ENCODE results near the gene ABHD12.

ABHD12 gene

GRCh38 chr20:25287631-25288290 is 102.9 kb downstream of the ABHD12 start:
- no peak for DNase-seq

DNA sequence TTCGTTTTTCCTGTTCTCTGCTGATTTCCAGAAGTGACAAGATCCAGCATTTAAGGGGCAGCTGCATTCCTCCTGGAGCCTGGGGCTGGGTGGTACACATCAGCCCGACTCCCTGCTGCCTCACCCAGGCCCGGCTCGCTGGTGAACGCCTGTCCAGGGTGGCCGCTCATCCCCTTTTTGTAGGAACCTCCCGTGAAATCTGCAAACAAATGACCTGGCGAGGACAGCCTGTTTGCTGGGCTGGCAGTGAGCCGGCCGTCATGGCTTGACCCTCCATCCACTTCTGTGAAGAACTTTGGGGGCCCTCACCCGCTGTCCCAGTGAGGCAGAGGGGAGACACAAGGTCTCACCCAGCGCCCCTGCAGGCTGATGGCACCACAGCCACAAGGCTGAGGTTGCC is 103.7 kb downstream of the ABHD12 start:
- DNase-seq: no peak

- no peak for DNase-seq
These were observed 104.5 kb downstream of the ABHD12 start for GRCh38 chr20:25285856-25286798.

DNA sequence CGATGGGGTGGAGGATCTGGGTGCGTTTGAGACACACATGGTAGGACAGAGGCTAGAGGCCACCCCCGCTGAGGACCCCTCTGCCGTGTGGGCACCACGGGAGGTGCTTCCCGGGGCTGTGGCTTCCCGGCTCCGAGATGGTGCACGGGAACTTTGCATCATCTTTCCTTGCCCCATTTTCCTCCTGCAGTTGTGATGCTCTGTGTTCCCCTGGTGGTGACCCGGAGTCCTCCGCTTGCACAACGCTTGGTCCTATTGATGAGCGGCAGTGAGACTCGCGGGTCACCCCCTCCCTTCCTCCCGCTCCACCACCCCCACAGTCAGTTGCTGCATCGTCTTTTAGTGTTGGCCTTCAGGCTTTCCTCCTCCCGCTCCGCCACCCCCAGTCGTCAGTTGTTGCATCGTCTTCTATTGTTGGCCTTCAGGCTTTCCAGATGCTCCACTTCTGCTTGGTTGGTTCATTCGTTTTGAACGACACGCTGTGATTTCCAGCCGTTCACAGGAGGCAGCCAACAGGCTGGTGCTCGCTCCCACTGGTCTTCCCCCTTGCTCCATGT is 105.5 kb downstream of the ABHD12 start:
- DNase-seq: no peak

DNA sequence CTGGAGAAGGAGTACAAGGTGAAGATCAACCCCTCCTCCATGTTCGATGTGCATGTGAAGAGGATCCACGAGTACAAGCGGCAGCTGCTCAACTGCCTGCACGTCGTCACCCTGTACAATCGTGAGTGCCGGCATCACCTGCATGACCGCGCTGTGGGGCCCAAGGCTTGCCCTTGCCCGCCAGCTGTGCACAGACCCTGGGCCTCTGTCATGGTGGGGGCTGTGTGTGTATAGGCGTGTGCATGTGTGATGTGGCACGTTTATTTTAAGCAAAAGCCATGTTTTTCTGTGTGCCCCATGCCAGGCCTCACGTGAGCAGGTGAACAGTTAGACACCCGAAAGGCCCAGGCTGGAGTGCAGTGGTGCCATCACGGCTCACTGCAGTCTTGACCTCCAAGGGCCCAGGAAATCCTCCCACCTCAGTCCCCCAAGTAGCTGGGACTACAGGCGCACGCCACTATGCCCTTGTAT is 106.5 kb downstream of the ABHD12 start:
- DNase-seq: no peak

GRCh38 chr20:25283221-25283951 is 107.2 kb downstream of the ABHD12 start:
- no peak for DNase-seq

- no peak for DNase-seq
These were observed 107.8 kb downstream of the ABHD12 start for GRCh38 chr20:25282796-25283195.

DNA sequence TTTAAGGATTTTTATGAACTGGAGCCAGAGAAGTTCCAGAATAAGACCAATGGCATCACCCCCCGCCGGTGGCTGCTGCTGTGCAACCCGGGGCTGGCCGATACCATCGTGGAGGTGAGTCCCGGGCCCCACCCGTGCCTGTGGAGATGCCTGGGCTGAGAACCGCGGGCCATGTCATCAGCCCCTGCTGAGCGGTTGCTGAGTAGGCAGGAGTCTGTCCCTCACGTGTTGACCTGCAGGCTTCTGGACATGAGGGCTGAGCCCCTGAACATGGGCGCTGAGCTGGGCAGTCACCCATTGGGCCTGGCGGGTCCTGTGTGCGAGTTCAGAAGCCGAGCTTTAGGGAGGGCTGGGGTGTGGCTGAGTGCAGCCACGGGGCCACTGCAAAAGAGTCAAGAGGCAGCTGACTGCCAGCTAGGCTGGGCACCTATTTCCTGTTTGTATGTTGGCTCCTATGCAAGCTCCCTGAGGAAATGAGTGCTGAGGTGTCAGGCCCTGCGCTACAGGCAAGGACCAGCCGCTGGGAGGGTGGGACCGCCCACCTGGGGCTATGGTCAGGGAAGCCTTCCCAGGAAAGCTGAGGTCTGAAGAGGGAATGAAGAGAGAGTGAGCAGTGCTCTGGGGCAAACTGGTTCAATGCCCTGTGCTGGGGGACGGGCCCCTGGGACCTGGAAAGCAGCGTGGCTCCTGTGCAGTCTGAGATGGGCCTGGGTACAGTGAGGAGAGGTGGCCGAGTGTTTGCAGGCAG is 108.4 kb downstream of the ABHD12 start:
- DNase-seq: no peak

DNA sequence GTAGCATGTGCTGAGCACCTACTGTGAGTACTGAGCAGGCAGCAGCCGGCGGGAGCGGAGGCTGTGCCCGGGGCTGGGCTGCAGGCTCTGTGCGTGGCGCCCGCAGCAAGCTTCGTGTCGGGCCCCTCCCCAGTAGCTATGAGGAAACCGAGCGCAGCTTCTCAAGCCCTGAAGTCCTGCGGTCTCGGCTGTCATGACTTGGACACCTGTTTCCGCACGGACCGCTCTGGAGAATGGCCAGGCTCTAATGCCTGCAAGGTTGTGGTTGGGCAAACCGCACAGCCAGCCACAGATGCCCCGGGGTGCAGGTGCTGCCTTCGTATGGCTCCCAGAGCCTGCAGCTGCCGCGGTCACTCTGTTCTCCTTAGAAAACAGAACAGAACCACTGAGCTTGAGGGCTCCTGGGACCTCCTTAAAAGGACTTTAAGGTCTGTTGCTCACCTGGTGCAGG is 109.1 kb downstream of the ABHD12 start:
- no peak for DNase-seq

DNA sequence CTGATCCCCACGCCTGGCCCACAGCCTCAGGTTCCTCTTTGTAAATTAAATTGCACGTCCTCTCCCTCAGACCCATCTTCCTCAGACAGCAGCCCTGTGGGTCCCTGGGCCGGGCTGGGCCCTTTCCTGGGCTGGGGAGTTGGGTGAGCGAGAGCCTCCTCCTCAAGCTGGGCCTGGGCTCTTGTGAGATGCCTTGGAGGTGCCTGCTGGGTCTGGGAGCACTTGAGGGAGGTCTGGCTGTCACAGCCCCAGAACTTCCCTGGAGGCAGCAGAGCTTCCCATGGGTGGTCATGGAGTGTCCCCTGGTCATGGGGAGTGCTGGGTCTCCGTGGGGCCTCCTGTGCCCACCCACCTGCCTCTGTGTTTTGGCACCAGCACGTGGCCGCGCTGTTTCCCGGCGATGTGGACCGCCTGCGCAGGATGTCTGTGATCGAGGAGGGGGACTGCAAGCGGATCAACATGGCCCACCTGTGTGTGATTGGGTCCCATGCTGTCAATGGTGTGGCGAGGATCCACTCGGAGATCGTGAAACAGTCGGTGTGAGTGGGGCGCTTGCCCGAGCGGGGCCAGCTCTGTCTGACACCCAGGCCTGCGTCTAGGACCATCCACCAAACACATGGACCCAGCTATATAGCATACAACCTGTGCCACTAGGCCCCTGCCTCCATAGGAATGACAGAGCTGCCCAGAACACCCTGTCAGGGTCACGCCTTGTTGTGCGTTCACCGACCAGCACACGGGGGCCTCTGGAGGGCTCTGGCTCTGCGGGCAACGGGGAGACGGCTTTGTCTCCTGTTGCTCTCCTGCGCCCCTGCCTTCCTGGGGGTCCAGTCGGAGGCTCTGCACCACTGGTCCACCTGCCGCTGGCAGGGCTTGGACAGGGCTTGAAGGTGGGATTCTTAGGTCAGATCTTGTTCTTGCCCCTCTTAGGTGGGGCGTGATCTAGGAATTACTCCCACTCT is 109.8 kb downstream of the ABHD12 start:
- DNase-seq: no peak

GRCh38 chr20:25280051-25280573 is 110.5 kb downstream of the ABHD12 start:
- no peak for DNase-seq

- DNase-seq: no peak
These were observed 111.2 kb downstream of the ABHD12 start for GRCh38 chr20:25279403-25279802.

- DNase-seq: no peak
These were observed 111.8 kb downstream of the ABHD12 start for GRCh38 chr20:25278636-25279361.

GRCh38 chr20:25277941-25278521 is 112.6 kb downstream of the ABHD12 start:
- DNase-seq: no peak

DNA sequence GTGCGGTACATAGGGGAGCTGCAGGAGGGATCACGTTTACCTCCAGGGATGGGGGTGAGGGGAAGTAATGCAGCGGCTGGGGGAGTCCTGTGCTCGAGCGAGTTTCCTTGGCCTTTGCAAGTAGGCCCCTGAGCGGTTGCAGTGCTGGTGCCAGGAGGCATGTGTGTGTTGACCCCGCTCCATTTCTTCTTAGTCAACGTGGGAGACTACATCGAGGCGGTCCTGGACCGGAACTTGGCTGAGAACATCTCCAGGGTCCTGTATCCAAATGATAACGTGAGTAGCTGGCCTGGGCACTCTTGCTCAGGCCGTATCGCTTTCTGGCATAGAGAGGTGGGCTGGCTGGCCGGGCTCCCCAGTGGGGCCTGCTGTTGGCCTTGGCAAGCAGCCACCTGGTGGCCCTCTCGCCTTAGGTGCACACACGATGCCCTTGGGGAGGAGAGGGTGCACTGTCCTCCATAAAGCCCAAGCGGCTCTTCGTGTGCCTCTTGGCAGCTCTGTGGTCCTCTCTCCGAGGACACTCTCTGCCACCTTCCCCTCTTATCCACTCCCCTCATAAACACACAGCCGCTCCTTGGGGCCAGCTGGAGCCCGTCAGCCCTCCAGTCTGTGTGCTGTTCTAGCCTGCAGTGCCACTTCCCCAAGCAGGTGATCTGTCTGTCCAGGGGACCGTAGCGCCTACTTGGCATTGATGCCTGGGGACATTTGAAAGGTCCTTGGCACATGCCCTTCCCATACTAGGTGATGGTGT is 113.4 kb downstream of the ABHD12 start:
- no peak for DNase-seq

- DNase-seq: no peak
These were observed 114.0 kb downstream of the ABHD12 start for GRCh38 chr20:25276533-25277050.

- DNase-seq: no peak
These were observed 114.7 kb downstream of the ABHD12 start for GRCh38 chr20:25275813-25276532.

Data from SW 1271 (cell line).